RWPE1 (cell line): ENCODE data around the gene COL19A1.
"Not testable (repeated sequence)": the region's sequence is repeated elsewhere in the genome, so short reads cannot be mapped to it uniquely, and the experiment has no call there.

ENCODE experiments used
- CTCF ChIA-PET: fragments of 350-600 bp; sonication (Branson Sonifier 250); formaldehyde crosslinking; extraction: SDS; loops from one replicate; lab custom pipeline; 2021; lab: Yijun Ruan, JAX
- POLR2A ChIA-PET: fragments of 400-600 bp; formaldehyde crosslinking; extraction: SDS; loops from one replicate; lab custom pipeline; 2020; ENCODE audit warnings: antibody characterized with exemption; ENCODE audit not compliant: low non-redundant PET; lab: Yijun Ruan, JAX
- DNase-seq: peaks from one replicate; pipeline ENCODE4 v3.0.0; 2012; ENCODE audit warnings: low spot score
- H3K27ac ChIP-seq: fragments of 450-650 bp; 2 replicates; pipeline ENCODE4 v1.5.1; 2017
- TF ChIP-seq, protein P1 (sequence below): fragments of 450-650 bp; conservative IDR thresholded peaks from 2 replicates; pipeline ENCODE4 v1.5.1; 2017; ENCODE audit warnings: low read depth, mild to moderate bottlenecking

COL19A1 gene

GRCh38 chr6:69820438-69820837 lies 45.9 kb upstream of the COL19A1 start:
- TF ChIP-seq, protein P1, sequence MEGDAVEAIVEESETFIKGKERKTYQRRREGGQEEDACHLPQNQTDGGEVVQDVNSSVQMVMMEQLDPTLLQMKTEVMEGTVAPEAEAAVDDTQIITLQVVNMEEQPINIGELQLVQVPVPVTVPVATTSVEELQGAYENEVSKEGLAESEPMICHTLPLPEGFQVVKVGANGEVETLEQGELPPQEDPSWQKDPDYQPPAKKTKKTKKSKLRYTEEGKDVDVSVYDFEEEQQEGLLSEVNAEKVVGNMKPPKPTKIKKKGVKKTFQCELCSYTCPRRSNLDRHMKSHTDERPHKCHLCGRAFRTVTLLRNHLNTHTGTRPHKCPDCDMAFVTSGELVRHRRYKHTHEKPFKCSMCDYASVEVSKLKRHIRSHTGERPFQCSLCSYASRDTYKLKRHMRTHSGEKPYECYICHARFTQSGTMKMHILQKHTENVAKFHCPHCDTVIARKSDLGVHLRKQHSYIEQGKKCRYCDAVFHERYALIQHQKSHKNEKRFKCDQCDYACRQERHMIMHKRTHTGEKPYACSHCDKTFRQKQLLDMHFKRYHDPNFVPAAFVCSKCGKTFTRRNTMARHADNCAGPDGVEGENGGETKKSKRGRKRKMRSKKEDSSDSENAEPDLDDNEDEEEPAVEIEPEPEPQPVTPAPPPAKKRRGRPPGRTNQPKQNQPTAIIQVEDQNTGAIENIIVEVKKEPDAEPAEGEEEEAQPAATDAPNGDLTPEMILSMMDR: no peak
- POLR2A ChIA-PET: no interaction called here
- no peak overlapping the region for H3K27ac ChIP-seq
- DNase-seq: no peak
- CTCF ChIA-PET: no interaction called here

- H3K27ac ChIP-seq, CTCF ChIA-PET, DNase-seq, POLR2A ChIA-PET: not testable (repeated sequence)
Measured at GRCh38 chr6:69824355-69824754, 42.0 kb upstream of the COL19A1 start.

DNA sequence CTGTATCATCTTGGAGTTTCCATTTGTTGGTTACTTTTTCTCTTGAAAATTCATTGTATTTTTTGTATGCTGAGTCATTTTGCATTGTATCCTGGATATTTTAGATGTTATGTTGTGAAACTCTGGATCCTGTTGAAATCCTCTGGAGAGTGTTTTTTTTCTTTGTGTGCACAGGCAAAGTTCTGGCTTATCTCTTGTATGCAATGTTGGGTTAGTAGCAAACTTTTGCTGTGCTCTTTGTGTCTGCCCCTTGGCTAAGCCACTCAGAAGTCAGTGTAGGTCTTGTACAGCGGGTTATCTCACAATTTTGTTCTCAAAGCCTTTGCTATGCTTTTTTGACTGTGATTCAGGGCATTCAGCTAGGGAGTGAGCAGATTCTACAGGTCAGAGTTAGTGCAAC lies 40.5 kb upstream of the COL19A1 start:
- no peak overlapping the region for H3K27ac ChIP-seq
- TF ChIP-seq, protein P1: no peak
- no peak for DNase-seq
- ChIA-PET POLR2A (no interaction called here), CTCF (no interaction called here)

DNA sequence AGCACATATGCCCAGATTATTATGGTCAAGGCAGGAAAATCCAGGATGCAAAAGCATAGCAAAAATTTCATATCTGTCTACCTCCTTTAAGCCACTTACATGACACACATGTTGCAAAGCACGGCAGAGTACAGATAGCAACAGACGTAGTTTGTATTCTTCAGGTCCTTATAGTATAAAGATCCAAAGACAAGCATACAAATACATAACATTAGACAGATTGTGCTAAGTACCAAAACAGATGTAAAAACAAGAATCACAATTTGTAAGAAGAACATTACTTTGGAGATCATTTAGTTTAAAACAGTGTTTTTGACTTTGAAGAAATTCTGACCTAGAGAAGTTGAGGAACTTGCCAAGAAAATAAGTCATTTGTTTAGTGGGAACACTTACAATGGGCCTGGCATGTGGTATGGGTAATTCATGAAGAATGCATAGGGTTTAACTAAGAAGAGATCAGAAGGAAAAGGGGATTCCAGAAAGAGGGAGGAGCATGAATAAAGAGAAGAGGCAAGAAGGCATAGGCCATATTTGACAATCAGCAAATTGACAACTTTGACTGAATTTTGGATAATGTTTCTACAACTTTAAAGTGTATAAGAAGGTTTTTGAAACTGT lies 39.0 kb upstream of the COL19A1 start:
- ChIA-PET CTCF (no interaction called here), POLR2A (no interaction called here)
- TF ChIP-seq, protein P1: no peak
- H3K27ac ChIP-seq: no peak overlapping the region
- no peak for DNase-seq

DNA sequence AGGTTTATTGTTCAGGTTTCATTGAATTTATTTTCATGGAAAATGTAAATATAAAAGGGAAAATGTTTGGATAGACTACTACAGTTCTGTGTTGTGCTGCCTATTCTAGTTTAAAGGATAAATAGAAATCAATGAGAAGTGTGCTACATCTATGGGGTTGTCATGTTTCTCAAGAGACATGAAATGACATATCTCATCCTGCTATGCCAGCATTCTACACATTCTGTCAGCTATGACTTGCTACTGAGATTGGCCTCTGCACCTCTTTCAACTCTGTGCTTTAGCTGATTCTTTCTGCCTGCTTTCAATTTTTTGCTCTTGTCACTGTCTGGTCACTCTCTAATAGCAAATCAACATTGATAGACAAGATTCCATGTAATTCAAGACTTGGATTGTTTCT lies 33.8 kb upstream of the COL19A1 start:
- POLR2A ChIA-PET: no interaction called here
- no peak overlapping the region for H3K27ac ChIP-seq
- TF ChIP-seq, protein P1: no peak
- CTCF ChIA-PET: interaction anchor here (0.6 kb wide), 1 partner anchor 16 kb away, joined by 4 read pairs; no protein-coding TSS in a partner anchor
- no peak for DNase-seq

GRCh38 chr6:69835414-69836179 lies 30.8 kb upstream of the COL19A1 start:
- peak; percentile 33 for DNase-seq
- ChIA-PET CTCF (interaction anchor here (0.6 to 1.5 kb wide), 2 partner anchors 78 to 273 kb away, joined by 3 to 4 read pairs; no protein-coding TSS in a partner anchor), POLR2A (no interaction called here)
- TF ChIP-seq, protein P1: peak; percentile 78
- H3K27ac ChIP-seq: no peak overlapping the region

DNA sequence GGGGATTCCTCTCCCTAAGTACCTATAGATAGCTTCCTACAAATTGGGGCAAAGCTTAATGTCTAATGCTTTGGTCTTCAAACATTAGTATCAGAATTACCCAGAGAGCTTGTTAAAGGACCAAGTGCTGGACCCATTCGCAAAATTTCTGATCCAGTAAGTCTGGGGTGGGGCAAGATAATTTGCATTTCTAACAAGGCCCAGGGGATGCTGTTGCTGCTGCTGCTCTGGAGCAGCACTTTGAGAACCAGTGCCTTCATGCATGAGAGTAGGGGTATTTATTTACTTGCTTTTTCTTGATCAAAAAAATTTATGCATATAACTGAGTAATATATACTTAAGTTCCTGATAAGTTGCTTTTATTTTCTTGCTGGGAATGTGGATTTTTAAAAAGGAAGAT lies 24.5 kb upstream of the COL19A1 start:
- H3K27ac ChIP-seq: no peak overlapping the region
- POLR2A ChIA-PET: no interaction called here
- TF ChIP-seq, protein P1: no peak
- CTCF ChIA-PET: interaction anchor here (0.5 to 0.7 kb wide), 2 partner anchors 20 to 655 kb away, joined by 3 read pairs; no protein-coding TSS in a partner anchor
- DNase-seq: no peak
